H9 (cell line): ENCODE results near the gene ADAM22. TPM values are rescaled to one million over a fixed set of nuclear protein-coding genes. Genes with fewer than 3 reads are reported as not detected.
A peak's percentile ranks its signal among the peaks of the same experiment; 100 is the strongest.

Experiments used
- DNase-seq: peaks from one replicate; pipeline ENCODE4 v3.0.0-alpha.2; 2017
- H2AFZ ChIP-seq: one replicate; pipeline ENCODE4 v1.6.1; 2013; ENCODE audit warnings: mild to moderate bottlenecking, low read length, control low read depth, moderate library complexity
- H2AK5ac ChIP-seq: 2 replicates; pipeline ENCODE4 v1.6.1; 2013; ENCODE audit warnings: low read length, control low read depth, mixed read lengths; ENCODE audit not compliant: insufficient read length
- H2BK120ac ChIP-seq: one replicate; pipeline ENCODE4 v1.6.1; 2013; ENCODE audit warnings: low read depth, mild to moderate bottlenecking, low read length, control low read depth, inconsistent platforms; ENCODE audit not compliant: poor library complexity, severe bottlenecking
- H2BK12ac ChIP-seq: 2 replicates; pipeline ENCODE4 v1.6.1; 2013; ENCODE audit warnings: low read length, control low read depth, mixed read lengths, low read depth; ENCODE audit not compliant: insufficient read length
- H2BK15ac ChIP-seq: 2 replicates; pipeline ENCODE4 v1.6.1; 2013; ENCODE audit warnings: low read depth, low read length, control low read depth
- H2BK20ac ChIP-seq: one replicate; pipeline ENCODE4 v1.6.1; 2013; ENCODE audit warnings: low read depth, mild to moderate bottlenecking, low read length, control low read depth, inconsistent platforms; ENCODE audit not compliant: poor library complexity, severe bottlenecking
- H2BK5ac ChIP-seq: 2 replicates; pipeline ENCODE4 v1.6.1; 2013; ENCODE audit warnings: low read length, control low read depth, mixed read lengths; ENCODE audit not compliant: insufficient read length
- H3K14ac ChIP-seq: 2 replicates; pipeline ENCODE4 v1.6.1; 2013; ENCODE audit warnings: low read length, control low read depth; ENCODE audit not compliant: insufficient read depth
- H3K18ac ChIP-seq: 2 replicates; pipeline ENCODE4 v1.6.1; 2013; ENCODE audit warnings: low read depth, mild to moderate bottlenecking, mixed read lengths, low read length, control low read depth; ENCODE audit not compliant: insufficient read length
- H3K23ac ChIP-seq: 2 replicates; pipeline ENCODE4 v1.6.1; 2013; ENCODE audit warnings: low read length, control low read depth, mixed read lengths, low read depth; ENCODE audit not compliant: insufficient read length
- H3K23me2 ChIP-seq: 2 replicates; pipeline ENCODE4 v1.6.1; 2013; ENCODE audit warnings: low read depth, mild to moderate bottlenecking, mixed read lengths, low read length, control low read depth; ENCODE audit not compliant: insufficient read length, poor library complexity, severe bottlenecking
- H3K27ac ChIP-seq: 2 replicates; pipeline ENCODE4 v1.5.1; 2013; ENCODE audit warnings: low read length, control low read depth, mixed read lengths, low read depth; ENCODE audit not compliant: insufficient read length
- H3K27me3 ChIP-seq: 2 replicates; pipeline ENCODE4 v1.6.1; 2013; ENCODE audit warnings: low read length, control low read depth, inconsistent platforms; ENCODE audit not compliant: insufficient read depth
- H3K4ac ChIP-seq: 2 replicates; pipeline ENCODE4 v1.6.1; 2013; ENCODE audit warnings: low read depth, mild to moderate bottlenecking, control low read depth, inconsistent platforms, low read length, moderate library complexity
- H3K4me1 ChIP-seq: 2 replicates; pipeline ENCODE4 v1.6.1; 2013; ENCODE audit warnings: low read length, control low read depth, inconsistent platforms; ENCODE audit not compliant: insufficient read depth
- H3K4me2 ChIP-seq: 2 replicates; pipeline ENCODE4 v1.6.1; 2013; ENCODE audit warnings: low read length, control low read depth, mixed read lengths; ENCODE audit not compliant: insufficient read length, insufficient read depth
- H3K56ac ChIP-seq: 2 replicates; pipeline ENCODE4 v1.6.1; 2013; ENCODE audit warnings: low read depth, mild to moderate bottlenecking, mixed read lengths, low read length, control low read depth; ENCODE audit not compliant: insufficient read length
- H3K79me1 ChIP-seq: 2 replicates; pipeline ENCODE4 v1.6.1; 2013; ENCODE audit warnings: low read depth, mild to moderate bottlenecking, moderate library complexity, low read length, control low read depth, inconsistent platforms; ENCODE audit not compliant: insufficient read depth, poor library complexity, severe bottlenecking
- H3K79me2 ChIP-seq: 2 replicates; pipeline ENCODE4 v1.6.1; 2013; ENCODE audit warnings: low read length, control low read depth, inconsistent platforms; ENCODE audit not compliant: insufficient read depth
- H3K9ac ChIP-seq: 2 replicates; pipeline ENCODE4 v1.6.1; 2013; ENCODE audit warnings: low read length, control low read depth, mixed read lengths; ENCODE audit not compliant: insufficient read length; ENCODE audit errors: extremely low read depth
- H3K9me3 ChIP-seq: one replicate; pipeline ENCODE4 v1.6.1; 2013; ENCODE audit warnings: low read depth, low read length, inconsistent platforms; ENCODE audit not compliant: control insufficient read depth
- H3T11ph ChIP-seq: one replicate; pipeline ENCODE4 v1.6.1; 2013; ENCODE audit warnings: mild to moderate bottlenecking, low read length, control low read depth, inconsistent platforms
- H4K20me1 ChIP-seq: one replicate; pipeline ENCODE4 v1.6.1; 2013; ENCODE audit not compliant: control insufficient read depth, insufficient read length, insufficient read depth
- H4K5ac ChIP-seq: 2 replicates; pipeline ENCODE4 v1.6.1; 2013; ENCODE audit warnings: low read depth, mild to moderate bottlenecking, mixed read lengths, low read length, control low read depth; ENCODE audit not compliant: insufficient read length
- H4K8ac ChIP-seq: replicated peaks from 2 replicates; pipeline ENCODE4 v1.6.1; 2013; ENCODE audit warnings: low read length, control low read depth, mixed read lengths, low read depth; ENCODE audit not compliant: insufficient read length
- H4K91ac ChIP-seq: 2 replicates; pipeline ENCODE4 v1.6.1; 2013; ENCODE audit warnings: low read depth, mild to moderate bottlenecking, moderate library complexity, mixed read lengths, low read length, control low read depth; ENCODE audit not compliant: insufficient read length
- H3K27ac Mint-ChIP-seq, 3 experiments: 2 replicates in 2 of 3; 3 replicates in 1 of 3; pipeline ENCODE4 v1.8.0; 2020 to 2021; ENCODE audit warnings: mixed read lengths in 3 of 3, mild to moderate bottlenecking in 1 of 3, moderate library complexity in 1 of 3
- H3K27me3 Mint-ChIP-seq: 2 replicates; pipeline ENCODE4 v1.8.0; 2021; ENCODE audit warnings: low read depth, mild to moderate bottlenecking, moderate library complexity, mixed read lengths
- H3K36me3 Mint-ChIP-seq, 3 experiments: 2 replicates in 2 of 3; 3 replicates in 1 of 3; pipeline ENCODE4 v1.8.0; 2020 to 2021; ENCODE audit warnings: low read depth in 3 of 3, mixed read lengths in 3 of 3; ENCODE audit not compliant: insufficient read depth in 1 of 3
- H3K4me1 Mint-ChIP-seq, 2 experiments: 2 replicates each; pipeline ENCODE4 v1.8.0; 2020; ENCODE audit warnings: mixed read lengths in 2 of 2
- H3K4me3 Mint-ChIP-seq, 2 experiments: 2 replicates in 1 of 2; 3 replicates in 1 of 2; pipeline ENCODE4 v1.8.0; 2020 to 2021; ENCODE audit warnings: mild to moderate bottlenecking in 2 of 2, mixed read lengths in 2 of 2, moderate library complexity in 1 of 2
- H3K9me3 Mint-ChIP-seq, 2 experiments: 2 replicates in 1 of 2; 3 replicates in 1 of 2; pipeline ENCODE4 v1.8.0; 2020; ENCODE audit warnings: mild to moderate bottlenecking in 2 of 2, mixed read lengths in 2 of 2, moderate library complexity in 1 of 2
- WGBS: extraction: QIAGEN DNeasy Blood & Tissue Kit; methylation state at CpG from one replicate; pipeline ENCODE4 v1.1.7; 2013; ENCODE audit warnings: missing lambda C conversion rate, low lambda C conversion rate, mixed read lengths; ENCODE audit not compliant: insufficient read length; ENCODE audit errors: extremely low coverage; 5-methylcytosine and 5-hydroxymethylcytosine counted together
- total RNA-seq: library from RNA; stranded (reverse); gene quantifications from 2 replicates; pipeline ENCODE4 v1.2.1, GENCODE V29; 2021
- TF ChIP-seq, protein P1 (sequence below): fragments of 200-600 bp; sonication (generic); conservative IDR thresholded peaks from 3 replicates; pipeline ENCODE4 v1.8.0; 2021; ENCODE audit warnings: antibody characterized with exemption, mild to moderate bottlenecking

The ADAM22 gene
- total RNA-seq, 1 experiment from 2014 or later: 8.7 TPM

DNA sequence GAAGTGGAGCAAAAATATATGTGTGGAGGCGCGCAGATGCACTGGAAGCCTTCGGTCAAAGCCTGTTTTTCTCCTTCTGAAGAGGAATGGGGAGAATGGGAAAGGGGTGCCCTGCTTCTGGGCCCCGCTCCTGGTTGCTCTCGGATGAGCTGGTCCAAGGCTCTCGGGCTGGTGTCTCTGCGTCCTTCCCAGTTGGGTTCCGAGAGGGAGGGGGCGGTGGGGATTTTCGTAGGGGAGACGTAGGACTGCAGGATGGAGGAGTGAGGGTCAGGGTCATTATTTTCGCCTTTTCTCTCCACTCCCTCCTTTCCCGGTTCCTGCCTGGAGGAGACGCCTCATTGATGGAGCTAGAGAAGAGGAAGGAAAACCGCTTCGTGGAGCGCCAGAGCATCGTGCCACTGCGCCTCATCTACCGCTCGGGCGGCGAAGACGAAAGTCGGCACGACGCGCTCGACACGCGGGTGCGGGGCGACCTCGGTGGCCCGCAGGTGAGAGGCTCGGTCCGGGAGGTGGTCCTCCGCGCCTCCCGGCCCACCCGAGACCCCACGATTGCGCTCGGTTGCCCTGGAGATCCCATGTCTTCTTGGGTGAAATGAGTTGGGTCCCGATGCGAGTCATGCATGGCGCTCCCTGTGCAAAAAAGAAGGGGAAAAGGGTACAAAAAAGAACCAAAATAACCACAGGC, 790 bp downstream of the ADAM22 start:
- H4K20me1 ChIP-seq: no peaks in the 10 kb centered on the region

More for the DNA sequence above, 790 bp downstream of the ADAM22 start:
- Mint-ChIP-seq H3K4me3 (peak overlapping the region; percentile 85 to 94), H3K4me1 (peaks cover 8% of the 10 kb centered on the region in 2 experiments), H3K9me3 (no peaks in the 10 kb centered on the region), H3K36me3 (peaks cover 6 to 10% (median 9%) of the 10 kb centered on the region in 3 experiments; a peak in 4 of 7 replicates), H3K27ac (peak overlapping the region in 2 of 3 experiments; percentile 91 to 92; a peak in 4 of 7 replicates), H3K27me3 (peaks cover 24% of the 10 kb centered on the region)
- Histone ChIP-seq H4K5ac (no peak overlapping the region), H3K23ac (no peak overlapping the region), H3K9ac (peak overlapping the region; percentile 48), H3K4ac (no peak overlapping the region), H4K8ac (no peak overlapping the region), H3K56ac (no peak overlapping the region), H3K9me3 (no peaks in the 10 kb centered on the region), H2BK15ac (no peak overlapping the region), H2BK120ac (no peak overlapping the region), H3K79me2 (no peaks in the 10 kb centered on the region), H2BK20ac (no peak overlapping the region), H3K14ac (peak overlapping the region; percentile 41; the same call in 1 of the 2 replicates), H3K4me2 (peak overlapping the region; percentile 87), H3K23me2 (peaks cover 10% of the 10 kb centered on the region), H2AK5ac (no peak overlapping the region), H3K27me3 (no peaks in the 10 kb centered on the region), H3T11ph (no peak overlapping the region), H3K27ac (no peak overlapping the region), H3K79me1 (no peaks in the 10 kb centered on the region), H3K4me1 (no peaks in the 10 kb centered on the region), H4K91ac (no peak overlapping the region), H2BK12ac (no peak overlapping the region), H2AFZ (no peak overlapping the region), H2BK5ac (no peak overlapping the region), H3K18ac (no peak overlapping the region)
- TF ChIP-seq, protein P1, sequence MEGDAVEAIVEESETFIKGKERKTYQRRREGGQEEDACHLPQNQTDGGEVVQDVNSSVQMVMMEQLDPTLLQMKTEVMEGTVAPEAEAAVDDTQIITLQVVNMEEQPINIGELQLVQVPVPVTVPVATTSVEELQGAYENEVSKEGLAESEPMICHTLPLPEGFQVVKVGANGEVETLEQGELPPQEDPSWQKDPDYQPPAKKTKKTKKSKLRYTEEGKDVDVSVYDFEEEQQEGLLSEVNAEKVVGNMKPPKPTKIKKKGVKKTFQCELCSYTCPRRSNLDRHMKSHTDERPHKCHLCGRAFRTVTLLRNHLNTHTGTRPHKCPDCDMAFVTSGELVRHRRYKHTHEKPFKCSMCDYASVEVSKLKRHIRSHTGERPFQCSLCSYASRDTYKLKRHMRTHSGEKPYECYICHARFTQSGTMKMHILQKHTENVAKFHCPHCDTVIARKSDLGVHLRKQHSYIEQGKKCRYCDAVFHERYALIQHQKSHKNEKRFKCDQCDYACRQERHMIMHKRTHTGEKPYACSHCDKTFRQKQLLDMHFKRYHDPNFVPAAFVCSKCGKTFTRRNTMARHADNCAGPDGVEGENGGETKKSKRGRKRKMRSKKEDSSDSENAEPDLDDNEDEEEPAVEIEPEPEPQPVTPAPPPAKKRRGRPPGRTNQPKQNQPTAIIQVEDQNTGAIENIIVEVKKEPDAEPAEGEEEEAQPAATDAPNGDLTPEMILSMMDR: no peak
- no CpG with 5 or more reads among the region's 47 CpGs for WGBS
- DNase-seq: peak; percentile 35
